HG03103 (cell line): Measurements from ENCODE around the gene CCL4.

Experiments used
- ATAC-seq: cut with Tn5 transposase; IDR thresholded peaks from one replicate; pipeline ENCODE4 v1.9.1; 2021; ENCODE audit warnings: low read depth; ENCODE audit not compliant: unreplicated experiment

Gene CCL4

GRCh38 chr17:36136439-36136838 is 32.8 kb downstream of the CCL4 start:
- no peak for ATAC-seq

DNA sequence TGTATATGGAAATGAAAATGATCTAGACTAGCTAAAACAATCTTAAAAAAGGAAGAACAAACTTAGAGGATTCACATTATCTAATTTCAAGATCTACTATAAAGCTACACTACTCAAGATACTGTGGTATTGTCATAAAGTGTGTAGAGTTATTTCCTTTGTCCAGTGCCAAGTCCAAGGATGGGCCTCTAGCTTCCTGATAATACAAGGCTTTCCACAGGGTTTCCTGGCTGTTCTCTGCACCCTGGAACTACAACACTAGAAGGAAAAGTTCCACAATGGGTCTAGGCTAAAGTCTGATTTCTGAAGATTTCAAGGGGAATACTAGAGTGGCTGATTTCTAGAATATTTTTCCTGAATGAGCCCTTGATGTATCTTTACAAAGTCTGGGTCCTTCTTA is 38.6 kb downstream of the CCL4 start:
- no peak for ATAC-seq

- no peak for ATAC-seq
Measured at GRCh38 chr17:36142806-36143205, 39.2 kb downstream of the CCL4 start.

DNA sequence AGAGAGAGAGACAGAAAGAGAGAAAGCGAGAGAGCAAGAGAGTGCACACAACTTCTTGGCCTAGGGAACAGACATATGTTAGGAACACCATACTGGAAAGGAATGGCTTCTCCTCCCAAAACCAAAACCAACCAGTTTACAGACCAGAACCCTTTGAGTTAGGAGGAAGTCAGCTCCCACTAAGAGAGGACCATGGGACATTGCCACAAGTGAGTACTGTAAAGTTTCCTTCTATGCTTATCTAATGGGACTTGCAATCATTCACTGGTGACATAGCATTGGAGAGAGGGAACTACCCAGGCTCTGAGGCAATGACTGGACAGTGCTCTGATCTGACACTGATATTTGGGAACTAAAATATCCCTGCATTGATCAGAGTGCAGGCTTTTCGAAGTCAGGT is 40.4 kb downstream of the CCL4 start:
- ATAC-seq: no peak

DNA sequence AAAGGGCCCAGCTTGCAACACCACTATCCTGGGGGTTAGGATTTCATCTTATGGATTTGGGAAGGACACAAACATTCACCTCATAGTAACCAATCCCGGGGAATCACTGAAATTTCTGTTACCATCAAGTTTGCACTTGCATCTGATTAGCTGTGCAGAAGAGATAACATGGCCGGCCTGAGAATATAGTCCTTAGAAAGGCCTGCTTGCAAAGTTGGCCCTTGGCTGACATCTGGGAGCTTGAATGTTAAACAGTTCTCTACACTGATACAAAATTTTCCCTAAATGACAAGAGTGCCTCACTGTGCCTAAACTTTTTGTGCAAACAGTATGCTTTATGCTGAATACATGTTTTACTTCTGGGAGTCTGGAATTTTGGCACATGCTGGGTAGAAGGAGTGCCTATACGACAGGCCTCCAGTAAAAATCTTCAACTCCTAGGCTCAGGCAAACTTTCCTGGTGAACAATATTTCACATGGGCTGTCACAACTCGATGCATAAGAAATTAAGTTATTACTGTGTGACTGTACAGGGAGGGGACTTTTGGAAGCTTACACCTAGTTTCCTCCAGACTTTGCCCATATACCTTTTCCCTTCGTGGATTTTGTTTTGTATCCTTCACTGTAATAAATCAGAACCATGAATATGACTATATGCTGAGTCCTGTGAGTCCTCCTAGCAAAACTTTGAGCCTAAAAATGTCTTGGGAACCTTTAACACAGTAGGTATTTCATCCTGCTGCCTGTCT is 41.5 kb downstream of the CCL4 start:
- no peak for ATAC-seq

DNA sequence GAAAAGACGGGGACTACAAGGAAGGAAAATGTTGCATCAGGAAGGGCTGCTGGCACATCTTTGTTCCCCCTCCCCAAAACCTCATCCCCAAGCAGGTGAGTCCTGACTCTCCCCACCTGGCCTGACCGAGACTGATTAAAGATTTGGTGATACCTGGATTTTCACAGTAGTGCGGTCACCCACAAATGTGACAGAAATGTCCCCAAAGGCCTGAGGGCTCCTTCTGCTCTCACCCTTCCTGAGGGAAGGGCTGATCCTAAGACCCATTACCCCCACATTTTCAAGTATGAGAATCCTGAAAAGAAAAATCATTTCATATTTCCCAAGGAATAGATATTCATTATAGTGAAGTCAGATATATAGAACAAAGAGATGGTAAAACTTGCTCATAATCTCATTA is 44.0 kb downstream of the CCL4 start:
- no peak for ATAC-seq

DNA sequence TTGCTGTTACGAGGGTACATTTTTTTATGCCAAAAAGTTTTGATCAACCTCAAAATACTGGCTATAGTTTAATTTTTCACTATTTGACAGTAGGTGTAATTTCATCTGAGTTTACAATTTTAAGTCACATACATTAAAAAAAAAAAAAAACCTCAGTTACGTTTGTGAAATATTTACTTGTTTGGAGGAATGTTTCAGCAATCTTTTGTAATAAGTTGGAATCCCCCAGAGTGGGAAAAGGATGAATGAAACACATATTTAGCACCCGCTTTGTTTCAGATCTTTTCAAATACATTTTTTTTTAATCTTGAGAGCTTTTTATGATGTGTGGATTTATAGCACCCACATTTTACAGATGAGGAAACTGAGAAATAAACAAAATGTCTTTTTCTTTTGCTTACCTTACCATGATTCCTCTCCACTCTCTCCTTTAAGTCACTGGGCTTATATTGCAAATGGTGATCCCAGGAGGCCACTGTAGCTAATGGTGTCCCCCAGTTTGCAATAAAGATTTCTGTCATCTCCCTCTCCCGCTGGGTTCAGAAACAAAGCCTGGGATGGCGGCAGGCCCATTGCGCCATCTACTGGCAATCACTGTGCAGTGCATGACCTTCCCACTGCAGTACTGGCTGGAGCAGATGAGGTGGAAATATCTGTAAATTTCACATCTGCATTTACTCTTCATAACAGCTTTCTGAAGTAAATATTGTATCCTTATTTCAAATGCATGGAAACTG is 45.1 kb downstream of the CCL4 start:
- ATAC-seq: no peak

GRCh38 chr17:36149296-36149820 is 45.7 kb downstream of the CCL4 start:
- no peak for ATAC-seq

GRCh38 chr17:36151891-36152638 is 48.4 kb downstream of the CCL4 start:
- no peak for ATAC-seq

DNA sequence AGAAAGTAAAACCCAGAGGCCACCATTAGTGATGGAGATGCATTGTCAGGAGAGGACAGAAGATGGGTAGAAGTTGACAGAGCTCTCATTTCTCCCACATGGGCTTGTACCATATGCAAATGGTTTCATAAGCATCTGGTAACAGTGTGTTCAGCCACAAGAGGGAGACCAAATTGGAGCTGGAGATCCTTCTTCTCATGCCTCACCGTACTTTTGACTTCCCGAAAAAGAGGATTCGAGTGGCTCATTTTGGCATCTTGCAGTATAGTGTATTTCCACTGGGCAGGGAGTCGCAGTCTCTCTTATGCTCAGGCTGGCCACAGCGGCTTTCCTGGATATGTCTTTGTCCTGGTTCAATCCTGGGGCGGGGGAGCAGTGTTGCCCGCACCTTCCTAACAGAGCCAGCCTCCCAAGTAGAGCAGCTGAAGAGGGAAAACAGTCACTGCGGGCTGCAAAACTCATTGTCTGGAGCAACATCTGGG is 49.1 kb downstream of the CCL4 start:
- no peak for ATAC-seq

- no peak for ATAC-seq
Measured at GRCh38 chr17:36153895-36154610, 50.4 kb downstream of the CCL4 start.
